Stimulated activated memory B cell treated with anti-CD40 and anti-IgM and Interleukin-4, amounts not matched to agents 10 μg/mL and 1 μg/mL and 100 μg/mL, for 72 hours (primary cell): ENCODE results near the gene AMOTL2.

Experiments
- ATAC-seq: fragments of 150-1000 bp; cut with Tn5 transposase; 2 replicates; pipeline ENCODE4 v1.10.0; 2021
- H3K27ac Mint-ChIP-seq: one replicate; pipeline ENCODE4 v1.8.0; 2022; ENCODE audit warnings: mild to moderate bottlenecking, mixed read lengths
- H3K27me3 Mint-ChIP-seq: one replicate; pipeline ENCODE4 v1.8.0; 2022; ENCODE audit warnings: mixed read lengths
- H3K36me3 Mint-ChIP-seq: one replicate; pipeline ENCODE4 v1.8.0; 2022; ENCODE audit warnings: mixed read lengths
- H3K4me1 Mint-ChIP-seq: one replicate; pipeline ENCODE4 v1.8.0; 2022; ENCODE audit warnings: mixed read lengths
- H3K4me3 Mint-ChIP-seq: one replicate; pipeline ENCODE4 v1.8.0; 2022; ENCODE audit warnings: mild to moderate bottlenecking, moderate library complexity, mixed read lengths
- H3K9me3 Mint-ChIP-seq: one replicate; pipeline ENCODE4 v1.8.0; 2022; ENCODE audit warnings: mixed read lengths

Gene AMOTL2

GRCh38 chr3:134373271-134374104 lies 759 bp downstream of the AMOTL2 start:
- no peaks in the 10 kb centered on the region for H3K9me3 Mint-ChIP-seq
- peaks cover 85% of the 10 kb centered on the region for H3K27me3 Mint-ChIP-seq

GRCh38 chr3:134372396-134373270 lies 1.6 kb downstream of the AMOTL2 start:
- Mint-ChIP-seq H3K36me3 (no peaks in the 10 kb centered on the region), H3K27ac (no peak overlapping the region), H3K4me1 (peaks cover 17% of the 10 kb centered on the region), H3K4me3 (no peak overlapping the region), H3K9me3 (no peaks in the 10 kb centered on the region), H3K27me3 (peaks cover 80% of the 10 kb centered on the region)
- no peak for ATAC-seq

More at GRCh38 chr3:134373271-134374104, 759 bp downstream of the AMOTL2 start:
- Mint-ChIP-seq H3K36me3 (no peaks in the 10 kb centered on the region), H3K4me3 (no peak overlapping the region), H3K27ac (no peak overlapping the region), H3K4me1 (peaks cover 17% of the 10 kb centered on the region)
- no peak for ATAC-seq

- H3K4me1 Mint-ChIP-seq = peaks cover 17% of the 10 kb centered on the region
Measured at GRCh38 chr3:134371542-134372324, 2.5 kb downstream of the AMOTL2 start.

GRCh38 chr3:134370611-134371531 lies 3.4 kb downstream of the AMOTL2 start:
- Mint-ChIP-seq H3K27ac (no peak overlapping the region), H3K4me1 (peaks cover 17% of the 10 kb centered on the region)

More at GRCh38 chr3:134371542-134372324, 2.5 kb downstream of the AMOTL2 start:
- Mint-ChIP-seq H3K36me3 (no peaks in the 10 kb centered on the region), H3K27me3 (peaks cover 71% of the 10 kb centered on the region), H3K9me3 (no peaks in the 10 kb centered on the region), H3K4me3 (no peak overlapping the region), H3K27ac (no peak overlapping the region)
- ATAC-seq = no peak

GRCh38 chr3:134369861-134370596 lies 4.2 kb downstream of the AMOTL2 start:
- ATAC-seq = no peak
- no peaks in the 10 kb centered on the region for H3K36me3 Mint-ChIP-seq
- H3K4me1 Mint-ChIP-seq = peaks cover 14% of the 10 kb centered on the region
- H3K27ac Mint-ChIP-seq = no peak overlapping the region
- H3K4me3 Mint-ChIP-seq = no peak overlapping the region
- H3K27me3 Mint-ChIP-seq = peaks cover 68% of the 10 kb centered on the region
- H3K9me3 Mint-ChIP-seq = no peaks in the 10 kb centered on the region

More at GRCh38 chr3:134370611-134371531, 3.4 kb downstream of the AMOTL2 start:
- Mint-ChIP-seq H3K4me3 (no peak overlapping the region), H3K27me3 (peaks cover 68% of the 10 kb centered on the region), H3K9me3 (no peaks in the 10 kb centered on the region), H3K36me3 (no peaks in the 10 kb centered on the region)
- peak; percentile 2 for ATAC-seq

- no peaks in the 10 kb centered on the region for H3K9me3 Mint-ChIP-seq
- H3K36me3 Mint-ChIP-seq = no peaks in the 10 kb centered on the region
- peaks cover 68% of the 10 kb centered on the region for H3K27me3 Mint-ChIP-seq
- no peak for ATAC-seq
- peaks cover 14% of the 10 kb centered on the region for H3K4me1 Mint-ChIP-seq
- no peak overlapping the region for H3K4me3 Mint-ChIP-seq
- H3K27ac Mint-ChIP-seq = no peak overlapping the region
Measured at GRCh38 chr3:134369231-134369741, 5.0 kb downstream of the AMOTL2 start.

GRCh38 chr3:134368751-134369105 lies 5.5 kb downstream of the AMOTL2 start:
- peaks cover 68% of the 10 kb centered on the region for H3K27me3 Mint-ChIP-seq
- no peak overlapping the region for H3K27ac Mint-ChIP-seq
- H3K4me3 Mint-ChIP-seq = no peak overlapping the region
- H3K9me3 Mint-ChIP-seq = no peaks in the 10 kb centered on the region
- H3K36me3 Mint-ChIP-seq = no peaks in the 10 kb centered on the region
- ATAC-seq = no peak
- peaks cover 13% of the 10 kb centered on the region for H3K4me1 Mint-ChIP-seq

GRCh38 chr3:134367869-134368750 lies 6.1 kb downstream of the AMOTL2 start:
- H3K4me1 Mint-ChIP-seq = peaks cover 13% of the 10 kb centered on the region
- no peak for ATAC-seq
- H3K4me3 Mint-ChIP-seq = no peak overlapping the region
- H3K36me3 Mint-ChIP-seq = no peaks in the 10 kb centered on the region
- no peaks in the 10 kb centered on the region for H3K9me3 Mint-ChIP-seq
- H3K27me3 Mint-ChIP-seq = peaks cover 68% of the 10 kb centered on the region
- H3K27ac Mint-ChIP-seq = no peak overlapping the region

GRCh38 chr3:134366928-134367811 lies 7.1 kb downstream of the AMOTL2 start:
- no peaks in the 10 kb centered on the region for H3K9me3 Mint-ChIP-seq
- no peak overlapping the region for H3K27ac Mint-ChIP-seq
- no peak overlapping the region for H3K4me3 Mint-ChIP-seq
- H3K4me1 Mint-ChIP-seq = peaks cover 13% of the 10 kb centered on the region
- H3K36me3 Mint-ChIP-seq = no peaks in the 10 kb centered on the region
- H3K27me3 Mint-ChIP-seq = peaks cover 64% of the 10 kb centered on the region
- peak; percentile 5 for ATAC-seq

- no peaks in the 10 kb centered on the region for H3K36me3 Mint-ChIP-seq
- H3K4me3 Mint-ChIP-seq = no peak overlapping the region
- ATAC-seq = no peak
- peaks cover 13% of the 10 kb centered on the region for H3K4me1 Mint-ChIP-seq
- no peak overlapping the region for H3K27ac Mint-ChIP-seq
- H3K27me3 Mint-ChIP-seq = peaks cover 56% of the 10 kb centered on the region
- no peaks in the 10 kb centered on the region for H3K9me3 Mint-ChIP-seq
Measured at GRCh38 chr3:134366221-134366927, 7.9 kb downstream of the AMOTL2 start.

GRCh38 chr3:134365766-134366065 lies 8.5 kb downstream of the AMOTL2 start:
- no peak overlapping the region for H3K27ac Mint-ChIP-seq
- H3K27me3 Mint-ChIP-seq = peaks cover 51% of the 10 kb centered on the region
- ATAC-seq = no peak
- H3K4me3 Mint-ChIP-seq = no peak overlapping the region
- peaks cover 13% of the 10 kb centered on the region for H3K4me1 Mint-ChIP-seq
- no peaks in the 10 kb centered on the region for H3K9me3 Mint-ChIP-seq
- no peaks in the 10 kb centered on the region for H3K36me3 Mint-ChIP-seq
